Tibial nerve (tissue), 4 donors: Measurements from ENCODE around the gene CAT.

Source experiments
- EP300 ChIP-seq, 2 donors: sonication (generic); formaldehyde crosslinking; IDR thresholded peaks; one replicate each; pipeline ENCODE4 v1.6.1; 2017; ENCODE audit warnings: antibody characterized with exemption in 2 of 2, mild to moderate bottlenecking in 1 of 2
- POLR2A ChIP-seq, 2 donors: fragments of 450-650 bp; IDR thresholded peaks; one replicate each; pipeline ENCODE4 v1.6.1; 2017; ENCODE audit warnings: antibody characterized with exemption in 2 of 2, mild to moderate bottlenecking in 2 of 2, moderate library complexity in 2 of 2
- TF ChIP-seq, protein P1 (sequence below), 5 experiments: fragments of 200-600 bp in 3 of 5; fragments of 450-650 bp in 2 of 5; sonication (generic) in 3 of 5; IDR thresholded peaks; one replicate each; pipeline ENCODE4 v1.5.1; 2016 to 2019; ENCODE audit warnings: antibody characterized with exemption in 5 of 5, mild to moderate bottlenecking in 3 of 5, moderate library complexity in 2 of 5

DNA sequence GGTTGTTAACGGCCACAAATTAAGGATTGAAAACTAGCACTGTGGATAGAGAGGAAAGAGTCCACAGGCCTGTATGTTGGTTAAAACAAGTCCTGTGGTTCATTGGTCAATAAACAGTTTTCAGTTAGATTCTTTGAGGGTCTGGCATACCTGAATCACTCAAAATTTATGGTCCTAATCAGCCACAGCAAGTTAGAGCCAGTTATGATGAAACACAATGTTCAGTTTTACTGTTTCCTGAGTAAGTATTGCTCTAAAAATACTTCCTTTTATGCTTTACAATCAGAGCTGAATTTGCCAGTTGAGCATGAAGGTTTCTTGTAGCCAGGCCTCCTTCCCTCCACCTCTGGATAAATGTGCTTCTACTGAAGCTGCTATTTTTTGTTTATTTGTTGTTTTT, 12.9 kb upstream of the CAT start:
- TF ChIP-seq, protein P1, sequence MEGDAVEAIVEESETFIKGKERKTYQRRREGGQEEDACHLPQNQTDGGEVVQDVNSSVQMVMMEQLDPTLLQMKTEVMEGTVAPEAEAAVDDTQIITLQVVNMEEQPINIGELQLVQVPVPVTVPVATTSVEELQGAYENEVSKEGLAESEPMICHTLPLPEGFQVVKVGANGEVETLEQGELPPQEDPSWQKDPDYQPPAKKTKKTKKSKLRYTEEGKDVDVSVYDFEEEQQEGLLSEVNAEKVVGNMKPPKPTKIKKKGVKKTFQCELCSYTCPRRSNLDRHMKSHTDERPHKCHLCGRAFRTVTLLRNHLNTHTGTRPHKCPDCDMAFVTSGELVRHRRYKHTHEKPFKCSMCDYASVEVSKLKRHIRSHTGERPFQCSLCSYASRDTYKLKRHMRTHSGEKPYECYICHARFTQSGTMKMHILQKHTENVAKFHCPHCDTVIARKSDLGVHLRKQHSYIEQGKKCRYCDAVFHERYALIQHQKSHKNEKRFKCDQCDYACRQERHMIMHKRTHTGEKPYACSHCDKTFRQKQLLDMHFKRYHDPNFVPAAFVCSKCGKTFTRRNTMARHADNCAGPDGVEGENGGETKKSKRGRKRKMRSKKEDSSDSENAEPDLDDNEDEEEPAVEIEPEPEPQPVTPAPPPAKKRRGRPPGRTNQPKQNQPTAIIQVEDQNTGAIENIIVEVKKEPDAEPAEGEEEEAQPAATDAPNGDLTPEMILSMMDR (IDR thresholded peaks at IDR 0.05) = no peak
- no peak for TF ChIP-seq POLR2A (IDR thresholded peaks at IDR 0.05)
- TF ChIP-seq EP300 (IDR thresholded peaks at IDR 0.05) = no peak
